Keratinocyte (primary cell): ENCODE measurements around the gene MVB12B. TPM values are rescaled to one million over a fixed set of nuclear protein-coding genes. Genes with fewer than 3 reads are reported as not detected.

Source experiments
- DNase-seq: peaks from one replicate; pipeline ENCODE4 v3.0.0-alpha.2; 2011; ENCODE audit warnings: low read depth, missing footprints, low spot score
- FAIRE-seq: peaks from 2 replicates; lab custom pipeline; 2011; peaks lifted over from hg19 to GRCh38; lab: Jason Lieb, UNC
- H2AFZ ChIP-seq: 2 replicates; pipeline ENCODE4 v1.6.0; 2012; ENCODE audit warnings: low read length, control low read depth, inconsistent platforms; ENCODE audit not compliant: control insufficient read depth
- H3K27ac ChIP-seq: 2 replicates; pipeline ENCODE4 v1.5.1; 2011; ENCODE audit warnings: low read length; ENCODE audit not compliant: control insufficient read depth, insufficient read depth
- H3K27me3 ChIP-seq: 3 replicates; pipeline ENCODE4 v1.6.0; 2011; ENCODE audit warnings: low read length; ENCODE audit not compliant: control insufficient read depth, insufficient read depth; ENCODE audit errors: extremely low read depth
- H3K36me3 ChIP-seq, 2 experiments: 2 replicates in 1 of 2; 3 replicates in 1 of 2; pipeline ENCODE4 v1.5.1; 2011; ENCODE audit warnings: low read length in 2 of 2, mild to moderate bottlenecking in 1 of 2; ENCODE audit not compliant: control insufficient read depth in 2 of 2, insufficient read depth in 2 of 2; ENCODE audit errors: extremely low read depth in 1 of 2
- H3K4me1 ChIP-seq: 3 replicates; pipeline ENCODE4 v1.5.1; 2011; ENCODE audit warnings: low read length; ENCODE audit not compliant: control insufficient read depth, insufficient read depth; ENCODE audit errors: extremely low read depth
- H3K4me2 ChIP-seq: 3 replicates; pipeline ENCODE4 v1.6.0; 2011; ENCODE audit warnings: low read depth, low read length; ENCODE audit not compliant: control insufficient read depth, insufficient read depth; ENCODE audit errors: extremely low read depth
- H3K4me3 ChIP-seq, 3 experiments: fragments of 200-600 bp in 1 of 3; sonication (generic) in 1 of 3; 2 replicates in 2 of 3; 3 replicates in 1 of 3; pipeline ENCODE4 v1.5.1; 2011 to 2016; ENCODE audit warnings: low read length in 3 of 3, mild to moderate bottlenecking in 3 of 3, control low read depth in 2 of 3, inconsistent platforms in 1 of 3, low read depth in 1 of 3, mixed read lengths in 1 of 3, mixed run types in 1 of 3, moderate library complexity in 1 of 3; ENCODE audit not compliant: control insufficient read depth in 2 of 3, insufficient read depth in 2 of 3; ENCODE audit errors: extremely low read depth in 1 of 3
- H3K79me2 ChIP-seq: 2 replicates; pipeline ENCODE4 v1.6.0; 2012; ENCODE audit warnings: low read length; ENCODE audit not compliant: control insufficient read depth, insufficient read depth
- H3K9ac ChIP-seq: 3 replicates; pipeline ENCODE4 v1.6.0; 2011; ENCODE audit warnings: low read length; ENCODE audit not compliant: control insufficient read depth, insufficient read depth; ENCODE audit errors: extremely low read depth
- H3K9me1 ChIP-seq: 3 replicates; pipeline ENCODE4 v1.6.0; 2011; ENCODE audit warnings: low read length; ENCODE audit not compliant: control insufficient read depth, insufficient read depth; ENCODE audit errors: extremely low read depth
- H3K9me3 ChIP-seq: 2 replicates; pipeline ENCODE4 v1.5.1; 2012; ENCODE audit warnings: low read depth, low read length; ENCODE audit not compliant: control insufficient read depth
- H4K20me1 ChIP-seq: 3 replicates; pipeline ENCODE4 v1.6.0; 2011; ENCODE audit warnings: low read length; ENCODE audit not compliant: control insufficient read depth, insufficient read depth; ENCODE audit errors: extremely low read depth
- CTCF ChIP-seq, 3 experiments: IDR thresholded peaks in 1 of 3; conservative IDR thresholded peaks in 1 of 3; optimal IDR thresholded peaks in 1 of 3; 2 replicates in 2 of 3; 3 replicates in 1 of 3; pipeline versions ENCODE3 to v1.5.1; 2011; ENCODE audit warnings: low read length in 3 of 3, mild to moderate bottlenecking in 3 of 3, moderate library complexity in 2 of 3, control low read depth in 1 of 3, inconsistent platforms in 1 of 3; ENCODE audit not compliant: insufficient read depth in 2 of 3; ENCODE audit errors: extremely low read depth in 1 of 3
- EZH2 ChIP-seq: IDR thresholded peaks from one replicate; pipeline ENCODE4 v1.6.1; 2012; ENCODE audit warnings: inconsistent platforms, mild to moderate bottlenecking, low read length, moderate library complexity
- dilution Hi-C: fragments of 300-500 bp; cut with MboI; formaldehyde crosslinking; loops from one replicate; pipeline ENCODE4 v1.7.0; 2020; ENCODE audit warnings: low sequenced_read_pairs; ENCODE audit not compliant: extremely low pct_ligation_motif_present
- polyA plus RNA-seq, 5 experiments: library from polyadenylated mRNA; depleted of rRNA in 3 of 5; stranded (reverse) in 3 of 5; stranded (forward) in 1 of 5; unstranded in 1 of 5; fragments of >200 nt; gene quantifications; 1 replicate in 1 of 5; 2 replicates in 3 of 5; 3 replicates in 1 of 5; pipeline versions ENCODE4 v1.2.1 to v1.2.3, GENCODE V29; 2011 to 2012; ENCODE audit warnings: missing spikeins in 2 of 5, low read depth in 1 of 5, low replicate concordance in 1 of 5

Gene MVB12B
- polyA plus RNA-seq, 1 donor (not counting 4 experiments of a cell fraction or from before 2014, with no cell fraction given): 1.2 TPM

- no peak overlapping the region for H3K4me3 ChIP-seq
- no peak for TF ChIP-seq CTCF (optimal IDR thresholded peaks at IDR 0.05 in 1 of 3, IDR thresholded peaks at IDR 0.05 in 1 of 3, conservative IDR thresholded peaks at IDR 0.05 in 1 of 3; ENCODE audit: extremely low read depth in 1 of 3, insufficient read depth in 2 of 3, low read length in 3 of 3)
- TF ChIP-seq EZH2: no peak
- FAIRE-seq (no peak), DNase-seq (no peak)
- no peak overlapping the region for H3K27ac ChIP-seq
- peaks cover 0 to 1% of the 10 kb centered on the region in 2 experiments for H3K36me3 ChIP-seq
- no peaks in the 10 kb centered on the region for H3K9me1 ChIP-seq
- dilution Hi-C loops: no loop called here
- peaks cover 3% of the 10 kb centered on the region for H3K4me1 ChIP-seq
- no peaks in the 10 kb centered on the region for H3K27me3 ChIP-seq
- no peak overlapping the region for H3K4me2 ChIP-seq
- no peak overlapping the region for H2AFZ ChIP-seq
- H4K20me1 ChIP-seq: no peaks in the 10 kb centered on the region
- H3K9ac ChIP-seq: no peak overlapping the region
- no peaks in the 10 kb centered on the region for H3K9me3 ChIP-seq
- H3K79me2 ChIP-seq: no peaks in the 10 kb centered on the region
These were observed 73.9 kb downstream of the MVB12B start for GRCh38 chr9:126400571-126400970.

GRCh38 chr9:126401107-126401506 lies 74.5 kb downstream of the MVB12B start:
- Histone ChIP-seq H3K4me3 (no peak overlapping the region), H3K9me3 (no peaks in the 10 kb centered on the region), H4K20me1 (no peaks in the 10 kb centered on the region), H3K79me2 (no peaks in the 10 kb centered on the region), H3K27ac (no peak overlapping the region), H3K4me1 (no peaks in the 10 kb centered on the region), H3K9me1 (no peaks in the 10 kb centered on the region), H3K9ac (no peak overlapping the region), H2AFZ (no peak overlapping the region), H3K4me2 (no peak overlapping the region), H3K36me3 (peaks cover 0 to 1% of the 10 kb centered on the region in 2 experiments), H3K27me3 (no peaks in the 10 kb centered on the region)
- dilution Hi-C loops: no loop called here
- TF ChIP-seq CTCF (optimal IDR thresholded peaks at IDR 0.05 in 1 of 3, IDR thresholded peaks at IDR 0.05 in 1 of 3, conservative IDR thresholded peaks at IDR 0.05 in 1 of 3; ENCODE audit: extremely low read depth in 1 of 3, insufficient read depth in 2 of 3, low read length in 3 of 3) (no peak), EZH2 (no peak)
- DNase-seq: no peak
- no peak for FAIRE-seq
